Upper lobe of right lung (tissue), 1 donor: ENCODE measurements around the gene AGXT2. TPM values are rescaled to one million over a fixed set of nuclear protein-coding genes. Genes with fewer than 3 reads are reported as not detected.

Experiments
- ATAC-seq: fragments of 200-7000 bp; cut with Tn5 transposase; one replicate; pipeline ENCODE4 v1.9.1; 2020; ENCODE audit warnings: mild to moderate bottlenecking, moderate library complexity
- DNase-seq: peaks from one replicate; pipeline ENCODE4 v3.0.0-alpha.2; 2020
- H3K27ac ChIP-seq: fragments of 200-600 bp; one replicate; pipeline ENCODE4 v1.8.0; 2022
- H3K27me3 ChIP-seq: fragments of 200-600 bp; one replicate; pipeline ENCODE4 v1.8.0; 2022; ENCODE audit warnings: mild to moderate bottlenecking
- H3K36me3 ChIP-seq: fragments of 200-600 bp; one replicate; pipeline ENCODE4 v1.8.0; 2022
- H3K4me1 ChIP-seq: fragments of 200-600 bp; one replicate; pipeline ENCODE4 v1.8.0; 2022
- H3K4me3 ChIP-seq: fragments of 200-600 bp; one replicate; pipeline ENCODE4 v1.8.0; 2022; ENCODE audit warnings: mild to moderate bottlenecking
- H3K9me3 ChIP-seq: fragments of 200-600 bp; one replicate; pipeline ENCODE4 v1.8.0; 2022
- intact Hi-C: fragments of 100-400 bp; cut with DNase I; formaldehyde crosslinking; loops from one replicate; pipeline ENCODE4 v1.11.0; 2022
- total RNA-seq: library from RNA; stranded (reverse); fragmentation: NEBNext Ultra II Directional; extraction: Animal tissue kit (Norgen Biotek cat#: 25700); gene quantifications from one replicate; pipeline ENCODE4 v1.2.1, GENCODE V29; 2021
- TF ChIP-seq, protein P1 (sequence below): fragments of 200-600 bp; IDR thresholded peaks from one replicate; pipeline ENCODE4 v1.8.0; 2022; ENCODE audit warnings: antibody characterized with exemption
- donor health status: DM: no; HTN: yes; CAD: no; lungs with severe emphysema.

AGXT2 gene
- total RNA-seq, 1 donor from 2014 or later, result not detected

DNA sequence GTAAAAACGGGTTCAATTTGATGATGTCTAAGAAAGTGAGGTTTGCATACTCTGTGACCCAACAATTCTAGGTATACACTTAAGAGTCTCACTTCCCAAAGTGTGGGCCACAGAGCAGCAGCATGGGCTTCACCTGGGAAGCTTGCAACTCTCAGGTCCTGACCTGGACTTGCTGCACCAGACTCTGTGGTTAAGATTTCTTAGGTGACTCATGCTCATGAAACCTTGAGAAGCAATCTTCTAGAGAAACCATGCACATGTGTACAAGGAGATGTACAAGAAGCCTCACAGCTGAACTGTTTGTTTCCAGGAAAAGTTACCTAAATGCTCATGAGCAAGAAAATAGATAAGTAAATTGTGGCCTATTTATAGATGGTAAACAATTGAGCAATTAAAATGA lies 88.4 kb downstream of the AGXT2 start:
- intact Hi-C loops, result no loop called here
- Histone ChIP-seq H3K27me3 (no peaks in the 10 kb centered on the region), H3K4me3 (no peak overlapping the region), H3K36me3 (peaks cover 13% of the 10 kb centered on the region), H3K9me3 (no peaks in the 10 kb centered on the region), H3K27ac (no peak overlapping the region), H3K4me1 (no peaks in the 10 kb centered on the region)
- ATAC-seq (peak; percentile 69), DNase-seq (no peak)
- TF ChIP-seq, protein P1, sequence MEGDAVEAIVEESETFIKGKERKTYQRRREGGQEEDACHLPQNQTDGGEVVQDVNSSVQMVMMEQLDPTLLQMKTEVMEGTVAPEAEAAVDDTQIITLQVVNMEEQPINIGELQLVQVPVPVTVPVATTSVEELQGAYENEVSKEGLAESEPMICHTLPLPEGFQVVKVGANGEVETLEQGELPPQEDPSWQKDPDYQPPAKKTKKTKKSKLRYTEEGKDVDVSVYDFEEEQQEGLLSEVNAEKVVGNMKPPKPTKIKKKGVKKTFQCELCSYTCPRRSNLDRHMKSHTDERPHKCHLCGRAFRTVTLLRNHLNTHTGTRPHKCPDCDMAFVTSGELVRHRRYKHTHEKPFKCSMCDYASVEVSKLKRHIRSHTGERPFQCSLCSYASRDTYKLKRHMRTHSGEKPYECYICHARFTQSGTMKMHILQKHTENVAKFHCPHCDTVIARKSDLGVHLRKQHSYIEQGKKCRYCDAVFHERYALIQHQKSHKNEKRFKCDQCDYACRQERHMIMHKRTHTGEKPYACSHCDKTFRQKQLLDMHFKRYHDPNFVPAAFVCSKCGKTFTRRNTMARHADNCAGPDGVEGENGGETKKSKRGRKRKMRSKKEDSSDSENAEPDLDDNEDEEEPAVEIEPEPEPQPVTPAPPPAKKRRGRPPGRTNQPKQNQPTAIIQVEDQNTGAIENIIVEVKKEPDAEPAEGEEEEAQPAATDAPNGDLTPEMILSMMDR, result no peak

DNA sequence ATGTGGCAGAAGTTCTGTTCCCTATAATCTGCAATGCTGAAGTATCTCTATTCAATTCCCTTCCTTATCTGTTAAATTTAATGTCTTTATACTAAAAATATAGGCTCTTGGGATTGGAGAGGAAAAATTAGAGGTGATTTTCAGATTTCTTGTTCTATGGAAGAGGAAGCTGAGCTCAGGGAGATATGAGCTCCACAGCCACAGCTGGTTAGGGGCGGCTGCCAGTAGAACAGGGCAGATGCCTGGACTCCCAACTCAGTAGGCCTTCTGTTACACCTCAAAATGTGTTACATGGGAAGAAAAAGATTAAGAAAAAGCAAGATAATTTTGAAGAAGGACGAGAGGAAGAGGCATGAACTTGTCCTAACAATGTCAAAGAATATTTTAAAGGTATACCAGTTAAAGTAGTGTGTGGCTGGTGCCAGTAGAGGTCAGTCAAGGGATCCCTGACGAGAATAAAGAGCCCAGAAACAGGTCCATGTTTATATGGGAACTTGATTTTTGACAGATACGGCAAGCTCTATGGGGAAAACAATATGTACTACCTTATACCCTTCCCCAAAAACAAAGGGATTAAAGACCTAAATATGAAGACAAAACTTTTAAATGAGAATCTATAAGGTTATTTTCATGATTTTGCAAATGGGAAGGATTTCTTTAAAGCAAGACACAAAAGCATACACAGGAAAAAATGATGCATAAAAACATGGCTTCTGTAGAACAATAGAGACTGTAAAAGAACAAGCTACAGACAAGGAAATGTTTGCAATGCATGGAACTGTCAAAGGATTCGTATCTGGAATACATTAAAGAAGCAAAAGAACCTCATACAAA lies 89.7 kb downstream of the AGXT2 start:
- Histone ChIP-seq H3K27me3 (no peaks in the 10 kb centered on the region), H3K4me1 (no peaks in the 10 kb centered on the region), H3K9me3 (no peaks in the 10 kb centered on the region), H3K27ac (no peak overlapping the region), H3K36me3 (peaks cover 25% of the 10 kb centered on the region), H3K4me3 (no peak overlapping the region)
- peak; percentile 76 for ATAC-seq
- no peak for DNase-seq
- TF ChIP-seq, protein P1, result peak; percentile 53
- intact Hi-C loops, result no loop called here

DNA sequence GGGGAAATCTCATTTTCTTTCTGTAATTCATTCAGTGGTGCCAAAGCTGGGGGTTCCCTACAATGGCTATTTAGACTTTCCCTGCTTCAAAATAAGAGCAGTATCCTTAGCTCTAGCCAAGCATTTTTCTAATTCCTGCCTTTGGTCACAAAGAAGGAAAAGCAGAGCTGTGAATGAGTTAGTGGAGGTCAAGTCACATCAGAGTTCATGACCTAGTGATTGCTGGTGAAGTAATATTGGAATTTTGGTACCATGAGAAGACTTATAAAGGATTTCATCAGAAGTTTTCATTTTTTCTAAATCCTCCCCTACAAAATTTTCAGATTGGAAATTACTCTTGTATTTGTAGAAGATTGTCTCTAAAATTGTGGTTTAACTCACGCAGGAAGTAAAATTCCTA lies 90.4 kb downstream of the AGXT2 start:
- intact Hi-C loops, result no loop called here
- no peak overlapping the region for H3K27ac ChIP-seq
- no peaks in the 10 kb centered on the region for H3K27me3 ChIP-seq
- no peak for ATAC-seq
- peaks cover 33% of the 10 kb centered on the region for H3K36me3 ChIP-seq
- no peaks in the 10 kb centered on the region for H3K9me3 ChIP-seq
- H3K4me1 ChIP-seq, result no peaks in the 10 kb centered on the region
- DNase-seq, result no peak
- no peak overlapping the region for H3K4me3 ChIP-seq
- TF ChIP-seq, protein P1, result no peak

Other genes with a start within 250 kb of the AGXT2 start
- gene TTC23L, start 208.8 kb downstream of the AGXT2 start, total RNA-seq, result 0.20 TPM
- gene RAD1, start 132.4 kb downstream of the AGXT2 start, total RNA-seq, result 29.1 TPM
- gene BRIX1, start 132.2 kb downstream of the AGXT2 start, total RNA-seq, result 19.8 TPM
- 57.7 TPM for gene DNAJC21, start 118.4 kb downstream of the AGXT2 start, total RNA-seq
- gene PRLR, start 182.5 kb upstream of the AGXT2 start, total RNA-seq, result 1.6 TPM